Epithelial cell of esophagus (primary cell): ENCODE measurements around the gene ARHGAP44.
A peak's percentile ranks its signal among the peaks of the same experiment; 100 is the strongest.

ENCODE experiments used
- DNase-seq: peaks from one replicate; pipeline ENCODE4 v3.0.0; 2010; ENCODE audit warnings: low read depth
- H3K4me3 ChIP-seq: 2 replicates; pipeline ENCODE4 v1.5.1; 2011; ENCODE audit warnings: mild to moderate bottlenecking, low read length, control low read depth
- CTCF ChIP-seq: IDR thresholded peaks from 2 replicates; pipeline ENCODE4 v1.5.1; 2011; ENCODE audit warnings: low read depth, mild to moderate bottlenecking, low read length, control low read depth, inconsistent platforms; ENCODE audit not compliant: insufficient read depth; ENCODE audit errors: missing control alignments

ARHGAP44 gene

GRCh38 chr17:12928736-12929135, 139.4 kb downstream of the ARHGAP44 start:
- no peak for DNase-seq
- H3K4me3 ChIP-seq, result no peak overlapping the region
- peak; percentile 11 for TF ChIP-seq CTCF

- H3K4me3 ChIP-seq, result no peak overlapping the region
- no peak for DNase-seq
These were observed 147.2 kb downstream of the ARHGAP44 start for GRCh38 chr17:12936501-12936900.

DNA sequence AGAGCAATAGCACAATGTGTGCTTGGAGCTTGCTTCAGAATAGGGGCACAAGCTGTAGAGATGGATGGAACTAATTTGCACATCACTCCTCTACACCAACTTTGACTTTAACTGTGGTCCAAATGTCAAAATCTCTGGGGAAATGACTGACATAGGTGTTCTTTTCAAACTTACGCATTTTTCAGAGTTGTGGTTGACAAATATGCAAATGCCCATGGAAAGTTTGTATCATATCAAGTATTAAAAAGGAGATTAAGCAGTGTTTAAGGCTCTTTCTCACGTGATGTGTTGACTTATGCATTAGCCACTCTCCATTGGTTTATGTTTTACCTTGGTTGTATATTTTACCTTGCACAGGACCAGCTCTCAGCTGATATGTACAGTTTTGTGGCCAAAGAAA, 151.4 kb downstream of the ARHGAP44 start:
- H3K4me3 ChIP-seq, result no peak overlapping the region
- TF ChIP-seq CTCF, result no peak
- DNase-seq, result no peak

More at GRCh38 chr17:12936501-12936900, 147.2 kb downstream of the ARHGAP44 start:
- no peak for TF ChIP-seq CTCF

GRCh38 chr17:12947047-12947446, 157.7 kb downstream of the ARHGAP44 start:
- no peak for TF ChIP-seq CTCF
- H3K4me3 ChIP-seq, result no peak overlapping the region
- DNase-seq, result no peak

GRCh38 chr17:12952012-12952411, 162.7 kb downstream of the ARHGAP44 start:
- DNase-seq, result no peak
- no peak overlapping the region for H3K4me3 ChIP-seq
- TF ChIP-seq CTCF, result no peak

DNA sequence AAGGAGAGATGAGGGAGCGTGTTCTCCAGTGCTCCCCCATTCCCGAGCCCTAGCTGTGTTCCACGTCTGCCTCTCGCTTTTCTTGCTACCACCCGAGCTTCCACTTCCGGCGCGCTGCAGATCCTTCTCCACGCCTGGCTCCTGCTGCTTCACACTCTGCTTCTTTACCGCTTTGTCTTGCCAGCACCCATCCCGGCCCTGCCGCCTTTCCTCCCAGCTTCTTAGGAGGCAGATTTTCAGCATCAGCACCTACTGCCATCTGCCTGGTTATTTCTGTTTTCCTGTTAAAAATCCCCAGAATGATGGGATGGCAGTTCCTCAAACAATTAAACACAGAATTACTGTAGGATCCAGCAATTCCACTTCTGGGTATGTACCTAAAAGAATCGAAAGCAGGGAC, 163.9 kb downstream of the ARHGAP44 start:
- no peak overlapping the region for H3K4me3 ChIP-seq
- DNase-seq, result no peak
- no peak for TF ChIP-seq CTCF

DNA sequence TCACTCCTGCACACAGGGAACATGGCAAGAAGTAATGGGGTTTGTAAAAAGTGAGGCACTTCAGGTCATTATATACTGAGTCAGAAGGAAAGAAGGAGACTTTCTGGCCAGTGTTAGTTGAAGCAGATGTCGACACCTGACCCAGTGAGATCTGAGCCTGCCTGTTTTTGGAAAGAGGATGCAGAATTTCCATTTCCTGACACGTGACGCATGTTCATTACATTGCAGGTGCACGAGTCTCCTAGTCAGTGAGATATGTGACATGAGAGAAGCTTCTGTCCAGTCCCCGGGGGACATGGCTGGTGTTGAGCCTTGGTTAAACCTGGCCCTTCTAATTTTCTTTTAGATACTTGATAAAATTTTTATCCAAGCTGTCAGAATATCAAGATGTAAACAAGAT, 166.2 kb downstream of the ARHGAP44 start:
- DNase-seq, result no peak
- no peak for TF ChIP-seq CTCF
- H3K4me3 ChIP-seq, result no peak overlapping the region
